Measurements from ENCODE around the gene MBTD1. TPM values are rescaled to one million over a fixed set of nuclear protein-coding genes. Genes with fewer than 3 reads are reported as not detected.
"Not testable (repeated sequence)": the region's sequence is repeated elsewhere in the genome, so short reads cannot be mapped to it uniquely, and the experiment has no call there.

The MBTD1 gene
- total RNA-seq, 2 experiments from 2014 or later: 6.3 to 7.0 TPM

GRCh38 chr17:51203838-51204237, 56.0 kb downstream of the MBTD1 start:
- intact Hi-C loops (cut with micrococcal nuclease): no loop called here
- Mint-ChIP-seq H3K36me3 (ENCODE audit: low read depth) (peaks cover 7% of the 10 kb centered on the region), H3K9me3 (no peaks in the 10 kb centered on the region), H3K27me3 (ENCODE audit: low read depth) (no peaks in the 10 kb centered on the region), H3K4me3 (no peak overlapping the region), H3K4me1 (ENCODE audit: low read depth) (no peaks in the 10 kb centered on the region), H3K27ac (no peak overlapping the region)
- no peak for DNase-seq
- CTCF ChIA-PET: no interaction called here

DNA sequence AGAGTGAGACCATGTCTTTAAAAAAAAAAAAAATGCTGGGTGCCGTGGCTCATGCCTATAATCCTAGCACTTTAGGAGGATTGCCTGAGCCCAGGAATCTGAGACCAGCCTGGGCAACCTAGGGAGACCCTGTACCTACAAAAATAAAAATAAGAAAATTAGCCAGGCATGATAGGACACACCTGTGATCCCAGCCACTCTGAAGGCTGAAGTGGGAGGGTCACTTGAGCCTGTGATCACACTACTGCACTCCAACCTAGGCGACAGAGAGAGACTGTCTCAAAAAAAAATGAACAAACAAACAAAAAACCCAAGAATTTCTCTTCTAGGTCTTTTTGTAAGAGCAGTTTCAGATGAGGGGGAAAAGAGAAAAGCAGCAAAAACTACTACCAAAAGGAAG, 59.0 kb downstream of the MBTD1 start:
- Mint-ChIP-seq H3K36me3 (ENCODE audit: low read depth) (peaks cover 9% of the 10 kb centered on the region), H3K4me3 (no peak overlapping the region), H3K27me3 (ENCODE audit: low read depth) (no peaks in the 10 kb centered on the region), H3K4me1 (ENCODE audit: low read depth) (no peaks in the 10 kb centered on the region), H3K27ac (no peak overlapping the region), H3K9me3 (no peaks in the 10 kb centered on the region)
- CTCF ChIA-PET: interaction anchor here (1.1 kb wide), 1 partner anchor 10 kb away, joined by 3 read pairs; no protein-coding TSS in a partner anchor
- no peak for DNase-seq
- intact Hi-C loops (cut with micrococcal nuclease): no loop called here

DNA sequence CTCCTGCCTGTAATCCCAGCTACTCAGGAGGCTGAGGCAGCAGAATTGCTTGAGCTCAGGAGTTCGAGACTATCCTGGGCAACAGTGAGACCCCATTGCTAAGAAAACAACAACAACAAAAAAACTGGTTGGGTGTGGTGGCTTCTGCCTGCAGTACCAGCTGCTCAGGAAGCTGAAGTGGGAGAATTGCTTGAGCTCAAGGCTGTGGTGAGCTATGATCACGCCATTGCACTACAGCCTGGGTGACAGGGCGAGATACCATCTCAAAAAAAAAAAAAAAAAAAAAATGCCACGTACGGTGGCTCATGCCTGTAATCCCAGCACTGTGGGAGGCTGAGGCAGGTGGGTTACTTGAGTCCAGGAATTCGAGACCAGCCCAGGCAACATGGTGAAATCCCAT, 59.6 kb downstream of the MBTD1 start:
- CTCF ChIA-PET: interaction anchor here (0.6 to 1.1 kb wide), 2 partner anchors 9 to 225 kb away, joined by 3 read pairs; no protein-coding TSS in a partner anchor
- H3K27me3 Mint-ChIP-seq (ENCODE audit: low read depth): no peaks in the 10 kb centered on the region
- peaks cover 8% of the 10 kb centered on the region for H3K36me3 Mint-ChIP-seq (ENCODE audit: low read depth)
- no peak overlapping the region for H3K4me3 Mint-ChIP-seq
- no peaks in the 10 kb centered on the region for H3K4me1 Mint-ChIP-seq (ENCODE audit: low read depth)
- no peak overlapping the region for H3K27ac Mint-ChIP-seq
- no peaks in the 10 kb centered on the region for H3K9me3 Mint-ChIP-seq
- intact Hi-C loops (cut with micrococcal nuclease): no loop called here
- no peak for DNase-seq

DNA sequence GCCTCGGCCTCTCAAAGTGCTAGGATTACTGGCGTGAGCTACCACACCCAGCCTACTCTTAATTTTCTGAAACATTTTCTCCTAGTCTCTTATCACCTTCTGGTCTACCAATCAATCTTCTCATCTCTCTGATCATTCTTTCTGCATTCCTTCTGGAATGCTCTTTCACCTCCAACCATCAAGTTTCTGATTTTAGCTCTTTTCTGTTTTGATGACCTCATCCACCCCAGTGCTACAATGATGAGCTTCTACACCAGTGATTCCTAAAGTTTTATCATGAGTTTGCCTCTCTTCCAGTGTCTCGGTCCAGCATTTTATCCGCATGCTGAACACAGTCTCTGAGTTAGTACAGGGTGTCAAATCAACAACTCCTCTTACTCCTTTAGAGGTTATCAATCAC, 62.1 kb downstream of the MBTD1 start:
- Mint-ChIP-seq H3K27ac (no peak overlapping the region), H3K27me3 (ENCODE audit: low read depth) (no peaks in the 10 kb centered on the region), H3K9me3 (no peaks in the 10 kb centered on the region), H3K36me3 (ENCODE audit: low read depth) (peaks cover 6% of the 10 kb centered on the region), H3K4me1 (ENCODE audit: low read depth) (no peaks in the 10 kb centered on the region), H3K4me3 (no peak overlapping the region)
- DNase-seq: no peak
- CTCF ChIA-PET: interaction anchor here (0.6 kb wide), 1 partner anchor 196 kb away, joined by 6 read pairs; no protein-coding TSS in a partner anchor
- intact Hi-C loops (cut with micrococcal nuclease): no loop called here

DNA sequence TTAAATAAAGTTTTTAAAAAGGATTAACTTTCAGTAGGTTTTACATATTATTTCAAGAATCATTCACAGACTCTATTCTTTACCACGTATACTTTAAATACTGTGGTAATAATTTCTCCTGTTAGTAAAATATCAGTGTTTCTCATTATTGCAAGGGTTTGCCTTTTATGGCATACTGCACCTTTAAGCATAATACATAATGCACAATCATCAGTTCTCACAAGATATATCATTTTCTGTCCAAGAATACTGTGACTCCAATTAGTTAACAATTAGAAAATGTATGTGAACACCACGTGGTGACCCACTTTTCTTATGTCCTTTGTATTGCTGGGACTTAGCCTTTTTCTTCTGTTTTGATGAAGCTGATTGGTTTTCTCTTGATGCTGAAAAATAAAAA, 68.0 kb downstream of the MBTD1 start:
- CTCF ChIA-PET: no interaction called here
- Mint-ChIP-seq H3K27ac (no peak overlapping the region), H3K9me3 (no peaks in the 10 kb centered on the region), H3K4me3 (no peak overlapping the region), H3K27me3 (ENCODE audit: low read depth) (no peaks in the 10 kb centered on the region), H3K4me1 (ENCODE audit: low read depth) (no peaks in the 10 kb centered on the region), H3K36me3 (ENCODE audit: low read depth) (peaks cover 9% of the 10 kb centered on the region)
- intact Hi-C loops (cut with micrococcal nuclease): no loop called here
- no peak for DNase-seq

- intact Hi-C loops (cut with micrococcal nuclease): no loop called here
- Mint-ChIP-seq H3K4me1 (ENCODE audit: low read depth) (no peaks in the 10 kb centered on the region), H3K27ac (no peak overlapping the region), H3K27me3 (ENCODE audit: low read depth) (no peaks in the 10 kb centered on the region), H3K9me3 (no peaks in the 10 kb centered on the region), H3K4me3 (no peak overlapping the region), H3K36me3 (ENCODE audit: low read depth) (peaks cover 13% of the 10 kb centered on the region)
- no peak for DNase-seq
- CTCF ChIA-PET: no interaction called here
Measured at GRCh38 chr17:51189628-51190027, 70.2 kb downstream of the MBTD1 start.

DNA sequence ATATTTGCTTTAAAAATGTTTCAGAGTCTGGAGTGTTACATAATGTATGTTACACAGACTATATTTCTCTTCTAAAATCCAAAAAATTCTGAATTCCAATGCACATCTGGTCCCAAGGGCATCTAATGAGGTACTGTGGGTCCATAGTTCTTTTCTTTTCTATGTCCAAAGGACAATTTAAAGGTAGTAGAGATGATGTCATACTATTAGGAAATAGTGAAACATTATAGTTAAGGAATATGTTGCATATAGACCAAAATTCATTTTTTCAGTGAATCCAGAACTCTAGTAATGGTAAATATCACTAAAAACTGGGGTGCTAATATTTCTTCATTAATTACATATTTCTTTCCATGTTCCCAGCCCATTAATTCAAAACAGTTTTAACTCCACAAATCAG, 70.7 kb downstream of the MBTD1 start:
- H3K9me3 Mint-ChIP-seq: no peaks in the 10 kb centered on the region
- no peaks in the 10 kb centered on the region for H3K27me3 Mint-ChIP-seq (ENCODE audit: low read depth)
- intact Hi-C loops (cut with micrococcal nuclease): no loop called here
- peaks cover 13% of the 10 kb centered on the region for H3K36me3 Mint-ChIP-seq (ENCODE audit: low read depth)
- H3K4me1 Mint-ChIP-seq (ENCODE audit: low read depth): no peaks in the 10 kb centered on the region
- DNase-seq: no peak
- H3K27ac Mint-ChIP-seq: no peak overlapping the region
- CTCF ChIA-PET: no interaction called here
- no peak overlapping the region for H3K4me3 Mint-ChIP-seq

GRCh38 chr17:51188271-51188833, 71.5 kb downstream of the MBTD1 start:
- peaks cover 13% of the 10 kb centered on the region for H3K36me3 Mint-ChIP-seq (ENCODE audit: low read depth)
- H3K27me3 Mint-ChIP-seq (ENCODE audit: low read depth): no peaks in the 10 kb centered on the region
- CTCF ChIA-PET: no interaction called here
- intact Hi-C loops (cut with micrococcal nuclease): no loop called here
- DNase-seq: no peak
- no peaks in the 10 kb centered on the region for H3K9me3 Mint-ChIP-seq
- no peak overlapping the region for H3K27ac Mint-ChIP-seq
- no peaks in the 10 kb centered on the region for H3K4me1 Mint-ChIP-seq (ENCODE audit: low read depth)
- no peak overlapping the region for H3K4me3 Mint-ChIP-seq

DNA sequence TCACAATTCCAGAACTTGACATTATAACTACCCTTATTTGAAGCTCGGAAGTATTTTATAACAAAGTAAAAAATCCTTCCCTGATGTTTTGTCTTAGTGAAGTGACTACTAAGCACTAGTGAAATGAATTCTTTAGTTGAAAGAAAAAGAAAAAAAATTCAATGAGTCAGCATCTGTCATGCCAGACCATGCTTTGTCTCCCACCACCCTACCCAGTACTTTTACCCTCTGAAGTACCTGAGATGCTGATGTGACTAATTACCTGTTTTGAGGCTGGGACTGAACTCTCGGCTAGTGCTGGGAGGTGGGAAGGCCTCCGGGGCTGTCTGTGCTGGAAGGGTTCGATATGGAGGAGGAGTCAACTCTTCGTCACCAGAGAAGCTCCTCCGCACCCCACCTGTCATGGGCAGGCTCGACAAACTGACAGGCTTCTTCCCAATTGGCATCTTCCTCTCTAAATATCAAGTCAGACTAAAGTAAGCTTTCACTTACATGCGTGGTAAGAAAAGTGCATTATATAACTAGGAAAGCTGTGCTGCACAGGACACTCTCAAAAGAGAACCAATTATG, 74.0 kb downstream of the MBTD1 start:
- CTCF ChIA-PET: no interaction called here
- intact Hi-C loops (cut with micrococcal nuclease): no loop called here
- Mint-ChIP-seq H3K27ac (no peak overlapping the region), H3K36me3 (ENCODE audit: low read depth) (peaks cover 16% of the 10 kb centered on the region), H3K4me1 (ENCODE audit: low read depth) (no peaks in the 10 kb centered on the region), H3K4me3 (no peak overlapping the region), H3K9me3 (no peaks in the 10 kb centered on the region), H3K27me3 (ENCODE audit: low read depth) (no peaks in the 10 kb centered on the region)
- DNase-seq: no peak

GRCh38 chr17:51184124-51184523, 75.7 kb downstream of the MBTD1 start:
- peaks cover 11% of the 10 kb centered on the region for H3K36me3 Mint-ChIP-seq (ENCODE audit: low read depth)
- no peak for DNase-seq
- CTCF ChIA-PET: no interaction called here
- no peaks in the 10 kb centered on the region for H3K9me3 Mint-ChIP-seq
- H3K27me3 Mint-ChIP-seq (ENCODE audit: low read depth): no peaks in the 10 kb centered on the region
- no peak overlapping the region for H3K27ac Mint-ChIP-seq
- H3K4me1 Mint-ChIP-seq (ENCODE audit: low read depth): no peaks in the 10 kb centered on the region
- intact Hi-C loops (cut with micrococcal nuclease): no loop called here
- H3K4me3 Mint-ChIP-seq: no peak overlapping the region

GRCh38 chr17:51180486-51180885, 79.4 kb downstream of the MBTD1 start:
- intact Hi-C loops (cut with micrococcal nuclease): no loop called here
- DNase-seq: no peak
- CTCF ChIA-PET: no interaction called here
- H3K27me3 Mint-ChIP-seq (ENCODE audit: low read depth): no peaks in the 10 kb centered on the region
- no peaks in the 10 kb centered on the region for H3K9me3 Mint-ChIP-seq
- peaks cover 6% of the 10 kb centered on the region for H3K36me3 Mint-ChIP-seq (ENCODE audit: low read depth)
- no peak overlapping the region for H3K27ac Mint-ChIP-seq
- no peaks in the 10 kb centered on the region for H3K4me1 Mint-ChIP-seq (ENCODE audit: low read depth)
- no peak overlapping the region for H3K4me3 Mint-ChIP-seq

- H3K27ac Mint-ChIP-seq; H3K27me3 Mint-ChIP-seq (ENCODE audit: low read depth); CTCF ChIA-PET; H3K4me3 Mint-ChIP-seq; H3K9me3 Mint-ChIP-seq; intact Hi-C loops (cut with micrococcal nuclease); DNase-seq: not testable (repeated sequence)
- H3K36me3 Mint-ChIP-seq (ENCODE audit: low read depth): peaks cover 36% of the 10 kb centered on the region
- peaks cover 22% of the 10 kb centered on the region for H3K4me1 Mint-ChIP-seq (ENCODE audit: low read depth)
Measured at GRCh38 chr17:51172030-51172429, 87.8 kb downstream of the MBTD1 start.

DNA sequence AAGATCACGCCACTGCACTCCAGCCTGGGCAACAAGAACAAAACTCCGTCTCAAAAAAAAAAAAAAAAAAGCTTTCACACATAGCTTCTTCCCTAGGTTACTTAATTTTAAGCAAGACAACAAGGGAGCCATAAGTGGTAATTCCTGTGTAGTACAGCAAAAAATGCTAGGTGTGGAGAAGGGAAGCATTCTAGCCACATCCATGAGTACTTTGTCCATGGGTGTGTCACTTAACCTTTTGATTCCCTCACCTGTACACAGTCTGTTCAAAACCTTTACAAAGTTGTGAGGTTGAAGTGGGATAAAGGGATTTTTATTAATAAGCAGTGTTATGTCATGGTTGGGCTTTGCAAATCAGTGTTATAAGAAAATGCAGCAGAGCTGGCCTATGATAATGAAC, 89.1 kb downstream of the MBTD1 start:
- H3K36me3 Mint-ChIP-seq (ENCODE audit: low read depth): peaks cover 36% of the 10 kb centered on the region
- DNase-seq: no peak
- H3K4me1 Mint-ChIP-seq (ENCODE audit: low read depth): peaks cover 25% of the 10 kb centered on the region
- no peak overlapping the region for H3K27ac Mint-ChIP-seq
- CTCF ChIA-PET: interaction anchor here (0.6 to 1.1 kb wide), 3 partner anchors 12 to 134 kb away, joined by 3 read pairs; no protein-coding TSS in a partner anchor
- H3K4me3 Mint-ChIP-seq: no peak overlapping the region
- H3K27me3 Mint-ChIP-seq (ENCODE audit: low read depth): no peaks in the 10 kb centered on the region
- no peaks in the 10 kb centered on the region for H3K9me3 Mint-ChIP-seq
- intact Hi-C loops (cut with micrococcal nuclease): no loop called here
